DMS114 treated with DMSO at 0.1 percent for 48 hours (cell line): Measurements from ENCODE around the gene PIK3C2B.
A peak's percentile ranks its signal among the peaks of the same experiment; 100 is the strongest.
"Not testable (repeated sequence)": the region's sequence is repeated elsewhere in the genome, so short reads cannot be mapped to it uniquely, and the experiment has no call there.

ENCODE experiments used
- DNase-seq: peaks from one replicate; lab custom pipeline; 2025; ENCODE audit not compliant: unreplicated experiment; lab: John Stamatoyannopoulos, UW

Gene PIK3C2B

DNA sequence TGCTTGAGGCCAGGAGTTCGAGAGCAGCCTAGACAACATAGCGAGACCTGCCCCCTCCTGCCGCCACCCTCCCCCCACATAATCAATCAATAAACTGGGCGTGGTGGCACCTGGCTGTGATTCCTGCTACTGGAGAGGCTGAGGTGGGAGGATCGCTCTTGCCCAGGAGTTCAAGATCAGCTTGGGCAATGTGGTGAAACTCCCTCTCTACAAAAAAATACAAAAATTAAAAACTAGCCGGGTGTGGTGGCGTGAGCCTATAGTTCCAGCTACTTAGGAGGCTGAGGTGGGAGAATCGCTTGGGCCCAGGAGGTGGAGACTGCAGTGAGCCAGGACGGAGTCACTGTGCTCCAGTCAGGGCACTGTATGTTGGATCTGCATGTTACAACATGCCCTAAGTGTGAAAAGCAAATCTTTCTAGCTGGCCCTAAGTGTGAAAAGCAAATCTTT is 14.6 kb upstream of the PIK3C2B start:
- no peak for DNase-seq

DNA sequence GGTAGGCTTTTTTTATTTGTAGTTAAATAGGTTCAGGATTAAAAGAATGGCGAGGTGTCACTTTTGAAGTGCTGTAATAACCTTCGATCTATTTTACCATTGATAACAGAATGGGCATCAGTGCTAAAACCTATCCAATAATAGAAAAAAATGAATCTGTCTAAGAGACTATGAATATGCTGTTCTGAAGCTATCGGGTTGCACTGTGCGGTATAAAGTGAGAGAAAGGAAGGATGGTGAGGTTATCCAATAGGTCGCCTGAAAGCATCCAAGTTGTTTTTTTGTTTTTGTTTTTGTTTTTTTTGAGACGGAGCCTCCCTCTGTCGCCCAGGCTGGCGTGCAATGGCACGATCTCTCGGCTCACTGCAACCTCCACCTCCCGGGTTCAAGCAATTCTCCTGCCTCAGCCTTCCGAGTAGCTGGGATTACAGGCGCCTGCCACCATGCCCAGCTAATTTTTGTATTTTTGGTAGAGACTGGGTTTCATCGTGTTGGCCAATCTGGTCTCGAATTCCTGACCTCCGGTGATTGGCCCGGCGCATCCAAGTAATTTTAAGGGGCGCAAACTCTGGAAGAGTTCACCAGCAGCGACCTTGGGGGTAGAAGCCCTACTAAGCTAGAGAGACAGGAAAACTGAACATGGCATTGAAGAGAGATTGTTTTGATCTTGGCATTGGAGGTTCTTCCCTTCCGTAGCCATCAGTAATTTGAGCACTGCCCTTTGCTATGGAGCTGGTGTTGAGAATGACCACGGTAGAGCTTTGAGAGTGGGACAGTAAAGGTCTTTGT is 12.9 kb upstream of the PIK3C2B start:
- peak; percentile 40 for DNase-seq

DNA sequence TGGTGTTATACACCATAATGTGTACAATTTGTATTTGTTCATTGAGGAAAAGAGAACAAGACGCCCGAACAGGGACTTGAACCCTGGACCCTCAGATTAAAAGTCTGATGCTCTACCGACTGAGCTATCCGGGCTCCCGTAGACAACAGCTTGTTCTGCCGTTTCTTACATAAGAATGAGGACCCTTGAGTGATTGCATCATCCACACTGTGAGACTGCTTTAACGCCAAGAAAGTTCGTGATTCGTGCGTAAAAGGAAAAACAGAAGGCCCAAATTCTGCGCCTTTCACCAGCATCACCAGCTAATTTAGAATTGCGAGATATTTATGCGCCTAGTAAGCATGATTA is 12.3 kb upstream of the PIK3C2B start:
- DNase-seq = peak; percentile 86

DNA sequence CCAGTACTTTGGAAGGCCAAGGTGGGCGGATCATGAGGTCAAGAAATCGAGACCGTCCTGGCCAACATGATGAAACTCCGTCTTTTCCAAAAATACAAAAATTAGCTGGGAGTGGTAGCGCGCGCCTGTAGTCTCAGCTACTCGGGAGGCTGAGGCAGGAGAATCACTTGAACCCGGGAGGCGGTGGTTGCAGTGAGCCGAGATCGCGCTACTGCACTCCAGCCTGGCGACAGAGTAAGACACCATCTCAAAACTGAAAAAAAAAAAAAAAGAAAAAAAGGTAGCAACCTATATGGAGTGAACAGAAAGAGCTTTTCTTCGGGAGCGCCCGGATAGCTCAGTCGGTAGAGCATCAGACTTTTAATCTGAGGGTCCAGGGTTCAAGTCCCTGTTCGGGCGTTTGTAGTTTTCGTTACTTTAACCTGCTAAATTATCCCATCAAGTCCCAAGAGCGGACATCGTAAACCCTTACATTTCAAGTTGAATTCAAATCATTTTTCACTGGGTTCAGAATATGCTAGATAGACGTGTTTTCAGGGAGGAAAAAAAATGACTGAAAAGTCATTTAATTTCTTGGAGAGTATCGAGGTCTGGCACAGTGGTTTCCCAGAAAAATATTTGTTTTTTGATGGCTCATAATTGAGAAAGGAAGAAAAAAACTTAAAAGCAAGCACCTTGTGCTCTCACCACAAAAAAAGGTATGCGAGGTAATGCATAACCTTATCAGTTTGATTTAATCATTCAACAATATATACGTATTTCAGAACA is 11.8 kb upstream of the PIK3C2B start:
- DNase-seq = peak; percentile 89

DNA sequence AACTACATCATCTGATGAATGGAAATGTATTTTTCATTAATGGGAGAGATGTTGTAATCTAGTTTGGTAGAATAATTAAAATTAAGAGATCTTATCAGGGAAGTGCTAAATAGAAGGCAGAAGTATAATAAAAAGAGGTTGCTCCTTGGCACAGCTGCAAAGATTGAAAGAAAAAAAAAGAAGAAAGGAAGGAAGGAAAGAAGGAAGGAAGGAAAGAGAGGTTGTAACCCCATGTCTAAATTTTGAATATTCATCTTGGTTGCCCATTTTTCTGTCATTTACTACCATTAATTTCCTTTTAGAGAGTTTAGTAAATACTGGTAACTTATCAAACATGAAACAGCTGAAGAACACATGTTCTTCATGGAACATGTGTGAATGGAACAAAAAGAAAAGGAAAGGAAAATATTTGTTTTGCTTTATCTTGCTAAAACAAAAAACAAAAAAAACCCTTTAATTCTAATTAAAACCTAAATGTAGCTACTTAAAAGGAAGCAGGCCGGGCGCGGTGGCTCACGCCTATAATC is 11.1 kb upstream of the PIK3C2B start:
- DNase-seq = no peak

DNA sequence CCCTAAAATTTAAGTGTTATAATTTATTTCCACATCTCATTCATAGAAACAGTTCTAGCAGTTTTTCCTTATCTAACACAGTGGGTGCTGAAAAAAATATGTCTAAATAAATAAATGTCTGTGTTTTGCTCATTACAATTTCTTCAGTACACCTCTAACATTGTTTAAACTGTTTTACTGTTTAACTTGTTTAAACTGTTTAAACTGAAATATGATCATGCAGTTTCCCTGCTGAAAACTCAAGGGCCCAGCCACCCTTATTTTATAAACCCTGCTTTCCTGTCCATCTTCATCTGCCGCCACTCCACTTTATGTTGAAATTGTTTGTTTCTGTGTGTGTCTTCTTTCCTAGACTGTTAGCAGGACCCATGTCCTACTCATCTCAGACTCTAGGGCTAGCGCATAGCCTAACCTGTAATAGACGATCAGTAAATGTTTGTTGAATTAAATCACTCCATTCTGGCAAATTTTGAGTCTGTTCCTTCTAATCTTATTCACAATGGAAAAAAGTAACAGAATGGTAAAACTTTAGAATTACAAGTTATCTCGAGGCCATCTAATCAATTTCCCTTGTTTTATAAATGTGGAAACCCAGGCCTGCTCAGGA is 9.4 kb upstream of the PIK3C2B start:
- DNase-seq = peak; percentile 8

DNA sequence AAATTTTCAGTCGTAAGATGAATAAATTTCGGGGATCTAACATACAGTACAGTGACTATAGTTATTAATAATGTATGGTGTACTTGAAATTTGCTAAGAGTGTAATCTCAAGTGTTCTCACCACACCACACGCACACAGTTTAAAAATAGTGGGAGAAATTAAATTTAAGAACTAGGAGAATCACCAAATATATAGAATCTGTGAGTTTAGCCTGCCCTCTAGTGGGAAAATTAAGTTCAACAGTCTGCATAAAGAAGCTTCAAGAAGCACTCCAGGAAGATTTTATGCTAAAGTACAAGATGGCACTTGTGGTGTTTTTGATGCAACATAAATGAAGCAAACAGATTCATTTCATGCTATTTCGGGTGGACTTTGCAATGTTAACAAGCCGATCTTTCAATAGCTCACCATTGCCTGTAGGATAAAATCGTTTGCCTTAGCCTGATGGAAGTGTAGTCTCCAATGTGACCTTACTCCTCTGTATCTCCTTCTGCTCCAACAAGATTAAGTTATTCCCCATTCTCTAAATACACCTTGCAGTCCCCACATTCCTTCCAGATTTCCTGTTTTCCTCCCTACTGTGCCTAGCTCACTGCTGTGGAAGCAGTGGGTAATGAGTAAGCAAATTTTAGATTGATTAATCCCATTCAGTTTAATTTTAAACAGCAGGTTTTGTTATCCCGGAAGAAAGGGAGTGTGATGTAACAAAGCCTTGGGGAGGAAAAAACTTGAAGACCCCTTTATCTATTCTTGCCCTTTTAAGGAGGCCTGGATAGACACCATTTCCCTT is 8.7 kb upstream of the PIK3C2B start:
- peak; percentile 77 for DNase-seq

DNA sequence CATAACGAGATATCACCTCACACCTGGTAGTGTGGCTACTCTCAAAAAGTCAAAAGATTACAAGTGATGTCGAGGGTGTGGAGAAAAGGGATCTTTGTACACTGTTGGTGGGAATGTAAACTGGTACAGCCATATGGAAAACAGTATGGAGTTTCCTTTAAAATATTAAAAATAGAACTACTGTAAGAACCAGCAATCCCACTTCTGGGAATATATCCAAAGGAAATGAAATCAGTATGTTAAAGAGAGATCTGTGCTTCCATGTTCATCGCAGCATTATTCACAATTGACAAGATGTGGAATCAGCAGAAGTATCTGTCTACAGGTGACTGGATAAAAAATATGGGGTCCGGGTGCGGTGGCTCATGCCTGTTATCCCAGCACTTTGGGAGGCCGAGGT is 7.6 kb upstream of the PIK3C2B start:
- DNase-seq = no peak

DNA sequence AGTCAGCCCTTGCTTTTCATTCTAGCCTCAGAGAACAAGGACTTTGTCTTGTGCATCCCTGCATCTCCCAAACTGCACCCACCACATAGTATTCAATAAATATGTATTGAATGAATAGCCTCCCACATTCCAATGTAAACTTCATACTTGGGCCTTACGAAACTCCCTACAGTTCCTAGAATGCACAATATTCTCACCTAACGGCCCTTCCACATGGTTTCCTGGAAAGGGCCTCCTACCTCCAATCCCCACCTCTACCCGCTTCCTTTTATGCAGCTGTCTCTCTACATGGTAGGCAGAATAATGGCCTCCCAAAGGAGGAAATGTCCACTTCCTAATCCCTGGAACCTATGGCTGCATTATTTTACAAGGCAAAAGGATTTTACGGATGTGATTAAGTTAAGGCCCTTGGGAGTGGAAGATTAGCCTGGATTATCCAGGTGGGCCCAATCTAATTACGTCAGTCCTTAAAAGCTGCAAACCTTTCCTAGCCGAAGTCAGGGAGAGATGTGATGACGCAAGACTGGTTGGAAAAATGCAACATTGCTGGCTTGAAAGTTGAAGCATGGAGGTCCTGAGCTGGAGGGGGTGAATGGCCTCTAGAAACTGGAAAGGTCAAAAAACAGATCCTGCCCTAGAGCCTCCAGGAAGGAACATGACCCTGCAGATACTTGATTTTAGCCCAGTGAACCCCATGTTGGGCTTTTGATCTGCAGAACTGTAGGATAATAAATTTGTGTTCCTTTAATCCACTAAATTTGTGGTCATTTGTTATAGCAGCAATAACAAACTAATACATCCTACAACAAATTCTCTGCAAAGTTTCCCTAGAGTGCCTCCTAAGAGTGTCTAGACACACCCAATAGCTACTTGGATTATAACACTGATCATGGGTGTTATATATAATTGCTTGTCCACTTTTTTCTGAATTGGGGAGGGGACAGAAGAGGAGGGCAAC is 5.2 kb upstream of the PIK3C2B start:
- no peak for DNase-seq

DNA sequence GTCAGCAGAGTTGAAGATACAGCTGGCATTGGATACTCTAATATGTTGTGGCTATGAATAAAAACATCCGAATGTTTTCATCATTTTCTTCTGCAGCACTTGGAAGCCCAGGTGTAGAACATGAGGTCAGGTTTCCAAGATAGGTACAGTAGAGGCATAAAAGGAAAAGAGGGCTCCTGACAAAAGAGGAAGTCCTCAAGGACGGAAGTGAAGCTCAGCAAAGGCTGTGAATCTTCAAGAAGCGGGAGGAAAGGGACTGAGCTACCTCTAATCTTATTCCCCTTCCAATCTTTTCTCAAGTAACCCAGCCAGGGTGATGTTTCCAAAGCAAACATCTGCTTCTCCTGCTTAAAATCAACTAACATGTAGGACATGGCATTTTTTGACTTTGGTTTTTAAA is 4.4 kb upstream of the PIK3C2B start:
- no peak for DNase-seq

DNA sequence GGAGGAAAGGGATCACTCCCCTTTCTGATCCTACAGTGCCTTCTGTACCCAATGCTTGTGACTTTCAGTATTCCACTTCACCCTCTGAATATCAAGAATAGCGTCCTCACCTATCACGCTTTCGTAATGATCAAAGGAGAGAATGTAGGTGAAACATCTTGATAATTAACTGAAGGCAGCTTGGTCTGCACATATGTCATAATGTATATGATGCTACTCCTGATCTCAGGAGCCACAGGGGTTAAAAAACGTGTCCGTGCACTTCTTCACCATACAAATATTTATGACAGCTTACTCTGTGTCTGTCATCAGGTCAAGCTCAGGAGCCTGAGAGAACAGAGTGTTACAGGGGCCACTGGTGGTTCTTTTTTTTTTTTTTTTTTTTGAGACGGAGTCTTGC is 1.2 kb upstream of the PIK3C2B start:
- no peak for DNase-seq

DNA sequence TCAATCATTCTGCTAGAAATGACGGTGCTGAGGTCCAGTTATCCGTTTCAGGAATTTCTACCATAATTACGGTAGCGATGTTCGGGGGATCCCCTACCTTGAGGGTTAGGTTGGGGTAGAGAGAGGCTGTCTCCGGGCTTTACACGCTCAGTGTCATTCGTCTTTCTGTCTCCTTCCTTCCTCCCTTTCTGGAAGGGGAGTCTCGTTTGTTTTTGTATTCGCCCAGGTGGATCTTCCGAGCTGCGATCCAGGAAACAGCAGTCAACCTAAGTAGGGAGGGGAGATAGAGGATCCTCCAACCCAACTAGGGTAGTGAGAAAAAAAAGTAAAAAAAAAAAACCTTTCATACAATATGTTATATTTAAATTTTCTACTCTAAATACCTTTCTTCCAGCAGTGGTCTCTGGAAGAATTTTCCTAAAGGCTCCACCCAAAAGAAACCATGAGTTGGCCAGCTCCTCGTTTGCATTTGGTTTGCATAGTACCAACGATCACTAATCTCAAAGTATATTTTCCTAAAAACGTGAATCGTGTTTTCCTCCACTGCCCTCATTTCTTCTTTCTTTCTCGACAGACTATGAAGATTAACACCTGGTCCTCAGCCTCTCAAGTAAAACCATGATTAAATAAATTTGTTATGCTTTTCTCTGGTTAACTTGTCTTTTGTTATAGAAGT is 611 bp upstream of the PIK3C2B start:
- no peak for DNase-seq

DNA sequence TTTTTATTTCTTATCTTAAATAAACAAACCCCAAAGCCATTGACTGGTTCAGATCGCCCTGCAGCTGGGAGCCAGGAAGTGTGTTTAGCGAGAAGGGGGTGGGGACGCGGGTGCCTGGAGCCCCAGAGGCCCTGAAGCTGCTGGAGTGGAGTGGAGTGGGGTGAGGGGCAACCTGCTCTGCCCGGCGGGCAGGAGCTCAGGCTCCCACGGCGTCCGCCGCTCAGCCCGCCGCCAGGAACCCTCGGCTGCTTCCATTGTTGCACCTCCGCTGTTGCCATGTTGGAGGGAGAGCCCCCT is 673 bp downstream of the PIK3C2B start:
- DNase-seq = no peak

DNA sequence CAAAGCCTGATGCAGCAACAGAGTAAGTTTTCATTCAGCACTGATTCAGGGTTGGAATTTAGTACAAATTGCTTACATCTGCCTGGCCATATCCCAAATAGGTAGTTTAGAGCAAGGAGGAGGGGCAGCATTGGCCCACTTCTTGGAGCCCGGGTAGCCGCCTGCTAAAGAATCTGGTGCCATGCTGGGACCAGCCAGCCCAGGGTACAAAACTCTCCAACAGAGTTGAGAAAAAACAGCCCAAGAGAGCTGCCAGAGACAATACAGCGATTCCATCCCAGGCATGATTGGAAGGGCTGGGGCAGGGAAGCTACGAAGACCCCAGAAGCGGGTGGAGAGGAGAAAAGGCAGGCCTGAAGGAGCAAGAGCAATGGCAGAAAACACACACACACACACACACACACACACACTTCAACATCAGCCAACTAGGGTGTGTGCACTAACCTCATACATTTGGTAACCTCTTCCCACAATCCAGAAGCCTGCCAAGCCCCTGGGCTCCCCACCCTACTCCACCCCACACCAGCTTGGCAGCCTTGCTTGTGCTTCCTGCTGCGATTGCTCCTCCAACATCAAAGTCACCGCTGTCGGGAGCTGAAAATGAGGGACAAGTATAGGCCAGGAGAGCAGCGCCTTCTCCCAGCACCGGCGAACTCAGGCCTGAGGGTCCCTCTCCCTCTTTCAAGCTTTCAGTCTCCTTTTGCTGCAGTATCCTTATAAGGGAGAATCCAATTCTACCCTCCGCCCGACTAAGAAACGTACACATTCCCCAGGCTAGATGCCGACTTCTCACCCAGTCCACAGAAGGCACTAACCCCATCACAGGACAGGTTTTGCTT is 1.2 kb downstream of the PIK3C2B start:
- no peak for DNase-seq

DNA sequence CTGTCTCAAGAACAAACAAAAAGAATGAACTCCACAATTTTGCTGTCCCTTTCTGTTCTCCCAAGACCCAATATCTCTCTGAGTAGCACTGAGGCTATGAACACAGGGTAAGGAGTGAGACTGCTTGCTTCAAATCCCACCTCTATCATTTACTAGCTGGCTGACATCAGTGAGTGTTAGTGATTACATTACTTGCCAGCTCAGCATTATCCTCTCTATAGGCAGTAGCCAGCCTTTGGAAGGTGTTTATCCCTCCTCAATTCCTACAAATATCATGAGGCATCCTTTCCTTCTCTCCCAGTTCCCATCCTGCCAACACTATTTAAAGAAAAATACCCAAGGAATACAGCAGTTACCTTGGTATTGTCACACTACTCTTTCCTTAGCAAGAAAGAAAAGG is 3.0 kb downstream of the PIK3C2B start:
- DNase-seq = no peak

DNA sequence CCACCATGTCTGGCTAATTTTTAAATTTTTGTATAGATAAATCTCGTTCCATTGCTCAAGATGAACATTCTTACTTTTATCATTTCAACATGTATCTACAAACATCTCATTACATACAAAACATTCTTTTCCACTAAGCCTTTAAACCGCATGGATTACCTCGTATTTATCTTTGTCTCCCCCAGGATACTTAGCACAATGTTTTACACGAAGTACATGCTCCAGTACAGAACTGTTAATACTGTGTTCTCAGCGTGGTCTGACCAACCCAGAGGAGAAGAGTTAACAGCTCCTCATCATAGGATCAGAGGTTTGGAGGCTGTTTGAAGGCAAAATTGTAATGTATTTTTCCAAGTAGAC is 7.4 kb downstream of the PIK3C2B start:
- DNase-seq = no peak

DNA sequence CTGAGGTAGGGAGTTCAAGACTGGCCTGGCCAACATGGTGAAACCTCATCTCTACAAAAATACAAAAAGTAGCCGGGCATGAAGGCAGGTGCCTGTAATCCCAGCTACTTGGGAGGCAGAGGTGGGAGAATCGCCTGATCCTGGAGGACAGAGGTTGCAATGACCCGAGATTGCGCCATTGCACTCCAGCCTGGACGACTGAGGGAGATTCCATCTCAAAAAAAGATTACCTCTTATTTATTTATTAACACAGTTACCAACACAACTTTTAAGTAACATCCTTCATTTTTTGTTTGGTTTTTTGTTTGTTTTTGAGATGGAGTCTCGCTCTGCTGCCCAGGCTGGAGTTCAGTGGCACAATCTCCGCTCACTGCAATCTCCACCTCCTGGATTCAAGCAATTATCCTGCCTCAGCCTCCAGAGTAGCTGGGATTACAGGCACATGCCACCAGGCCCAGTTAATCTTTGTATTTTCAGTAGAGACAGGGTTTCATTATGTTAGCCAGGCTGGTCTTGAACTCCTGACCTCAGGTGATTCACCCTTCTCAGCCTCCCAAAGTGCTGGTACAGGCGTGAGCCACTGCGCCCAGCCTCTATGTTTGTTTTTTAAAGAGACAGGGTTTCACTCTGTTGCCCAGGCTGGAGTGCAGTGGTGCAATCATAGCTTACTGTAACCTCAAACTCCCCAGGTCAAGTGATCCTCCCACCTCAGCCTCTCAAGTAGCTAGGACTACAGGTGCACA is 7.9 kb downstream of the PIK3C2B start:
- DNase-seq = not testable (repeated sequence)

DNA sequence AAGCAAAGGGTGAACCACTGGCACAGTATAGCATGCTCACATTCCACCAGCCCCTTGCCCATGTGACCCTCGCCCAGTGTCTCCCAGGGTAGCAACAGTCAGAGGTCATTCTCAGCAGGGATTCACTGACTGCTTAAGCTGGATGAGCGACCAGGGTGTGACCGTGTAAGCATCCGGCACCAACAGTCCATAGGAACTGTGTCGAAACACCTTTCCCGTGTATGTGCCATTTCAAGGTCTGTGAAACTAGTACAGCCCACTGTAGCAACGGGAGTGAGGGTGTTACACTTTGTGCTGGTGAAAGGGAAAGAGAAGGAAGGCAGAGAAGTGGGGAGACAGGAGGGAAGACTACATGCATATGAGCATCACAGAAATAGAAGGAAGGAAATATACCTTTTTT is 10.8 kb downstream of the PIK3C2B start:
- no peak for DNase-seq
